Measurements from ENCODE around the gene SRD5A2. TPM values are rescaled to one million over a fixed set of nuclear protein-coding genes. Genes with fewer than 3 reads are reported as not detected.

Gene SRD5A2
- total and polyA plus RNA-seq, 2 of the 8 experiments (the other 6 are each of a cell fraction or from before 2014, with no cell fraction given), result 0.02 TPM; not detected in 1

- TF ChIP-seq, protein P1, sequence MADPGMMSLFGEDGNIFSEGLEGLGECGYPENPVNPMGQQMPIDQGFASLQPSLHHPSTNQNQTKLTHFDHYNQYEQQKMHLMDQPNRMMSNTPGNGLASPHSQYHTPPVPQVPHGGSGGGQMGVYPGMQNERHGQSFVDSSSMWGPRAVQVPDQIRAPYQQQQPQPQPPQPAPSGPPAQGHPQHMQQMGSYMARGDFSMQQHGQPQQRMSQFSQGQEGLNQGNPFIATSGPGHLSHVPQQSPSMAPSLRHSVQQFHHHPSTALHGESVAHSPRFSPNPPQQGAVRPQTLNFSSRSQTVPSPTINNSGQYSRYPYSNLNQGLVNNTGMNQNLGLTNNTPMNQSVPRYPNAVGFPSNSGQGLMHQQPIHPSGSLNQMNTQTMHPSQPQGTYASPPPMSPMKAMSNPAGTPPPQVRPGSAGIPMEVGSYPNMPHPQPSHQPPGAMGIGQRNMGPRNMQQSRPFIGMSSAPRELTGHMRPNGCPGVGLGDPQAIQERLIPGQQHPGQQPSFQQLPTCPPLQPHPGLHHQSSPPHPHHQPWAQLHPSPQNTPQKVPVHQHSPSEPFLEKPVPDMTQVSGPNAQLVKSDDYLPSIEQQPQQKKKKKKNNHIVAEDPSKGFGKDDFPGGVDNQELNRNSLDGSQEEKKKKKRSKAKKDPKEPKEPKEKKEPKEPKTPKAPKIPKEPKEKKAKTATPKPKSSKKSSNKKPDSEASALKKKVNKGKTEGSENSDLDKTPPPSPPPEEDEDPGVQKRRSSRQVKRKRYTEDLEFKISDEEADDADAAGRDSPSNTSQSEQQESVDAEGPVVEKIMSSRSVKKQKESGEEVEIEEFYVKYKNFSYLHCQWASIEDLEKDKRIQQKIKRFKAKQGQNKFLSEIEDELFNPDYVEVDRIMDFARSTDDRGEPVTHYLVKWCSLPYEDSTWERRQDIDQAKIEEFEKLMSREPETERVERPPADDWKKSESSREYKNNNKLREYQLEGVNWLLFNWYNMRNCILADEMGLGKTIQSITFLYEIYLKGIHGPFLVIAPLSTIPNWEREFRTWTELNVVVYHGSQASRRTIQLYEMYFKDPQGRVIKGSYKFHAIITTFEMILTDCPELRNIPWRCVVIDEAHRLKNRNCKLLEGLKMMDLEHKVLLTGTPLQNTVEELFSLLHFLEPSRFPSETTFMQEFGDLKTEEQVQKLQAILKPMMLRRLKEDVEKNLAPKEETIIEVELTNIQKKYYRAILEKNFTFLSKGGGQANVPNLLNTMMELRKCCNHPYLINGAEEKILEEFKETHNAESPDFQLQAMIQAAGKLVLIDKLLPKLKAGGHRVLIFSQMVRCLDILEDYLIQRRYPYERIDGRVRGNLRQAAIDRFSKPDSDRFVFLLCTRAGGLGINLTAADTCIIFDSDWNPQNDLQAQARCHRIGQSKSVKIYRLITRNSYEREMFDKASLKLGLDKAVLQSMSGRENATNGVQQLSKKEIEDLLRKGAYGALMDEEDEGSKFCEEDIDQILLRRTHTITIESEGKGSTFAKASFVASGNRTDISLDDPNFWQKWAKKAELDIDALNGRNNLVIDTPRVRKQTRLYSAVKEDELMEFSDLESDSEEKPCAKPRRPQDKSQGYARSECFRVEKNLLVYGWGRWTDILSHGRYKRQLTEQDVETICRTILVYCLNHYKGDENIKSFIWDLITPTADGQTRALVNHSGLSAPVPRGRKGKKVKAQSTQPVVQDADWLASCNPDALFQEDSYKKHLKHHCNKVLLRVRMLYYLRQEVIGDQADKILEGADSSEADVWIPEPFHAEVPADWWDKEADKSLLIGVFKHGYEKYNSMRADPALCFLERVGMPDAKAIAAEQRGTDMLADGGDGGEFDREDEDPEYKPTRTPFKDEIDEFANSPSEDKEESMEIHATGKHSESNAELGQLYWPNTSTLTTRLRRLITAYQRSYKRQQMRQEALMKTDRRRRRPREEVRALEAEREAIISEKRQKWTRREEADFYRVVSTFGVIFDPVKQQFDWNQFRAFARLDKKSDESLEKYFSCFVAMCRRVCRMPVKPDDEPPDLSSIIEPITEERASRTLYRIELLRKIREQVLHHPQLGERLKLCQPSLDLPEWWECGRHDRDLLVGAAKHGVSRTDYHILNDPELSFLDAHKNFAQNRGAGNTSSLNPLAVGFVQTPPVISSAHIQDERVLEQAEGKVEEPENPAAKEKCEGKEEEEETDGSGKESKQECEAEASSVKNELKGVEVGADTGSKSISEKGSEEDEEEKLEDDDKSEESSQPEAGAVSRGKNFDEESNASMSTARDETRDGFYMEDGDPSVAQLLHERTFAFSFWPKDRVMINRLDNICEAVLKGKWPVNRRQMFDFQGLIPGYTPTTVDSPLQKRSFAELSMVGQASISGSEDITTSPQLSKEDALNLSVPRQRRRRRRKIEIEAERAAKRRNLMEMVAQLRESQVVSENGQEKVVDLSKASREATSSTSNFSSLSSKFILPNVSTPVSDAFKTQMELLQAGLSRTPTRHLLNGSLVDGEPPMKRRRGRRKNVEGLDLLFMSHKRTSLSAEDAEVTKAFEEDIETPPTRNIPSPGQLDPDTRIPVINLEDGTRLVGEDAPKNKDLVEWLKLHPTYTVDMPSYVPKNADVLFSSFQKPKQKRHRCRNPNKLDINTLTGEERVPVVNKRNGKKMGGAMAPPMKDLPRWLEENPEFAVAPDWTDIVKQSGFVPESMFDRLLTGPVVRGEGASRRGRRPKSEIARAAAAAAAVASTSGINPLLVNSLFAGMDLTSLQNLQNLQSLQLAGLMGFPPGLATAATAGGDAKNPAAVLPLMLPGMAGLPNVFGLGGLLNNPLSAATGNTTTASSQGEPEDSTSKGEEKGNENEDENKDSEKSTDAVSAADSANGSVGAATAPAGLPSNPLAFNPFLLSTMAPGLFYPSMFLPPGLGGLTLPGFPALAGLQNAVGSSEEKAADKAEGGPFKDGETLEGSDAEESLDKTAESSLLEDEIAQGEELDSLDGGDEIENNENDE (IDR thresholded peaks at IDR 0.05; ENCODE audit: insufficient replicate concordance, low read length), result no peak
- TF ChIP-seq RNF2 (IDR thresholded peaks at IDR 0.05; ENCODE audit: borderline replicate concordance, low read depth, low read length, missing control alignments, poor library complexity, severe bottlenecking) (no peak), CREB1 (IDR thresholded peaks at IDR 0.05) (no peak)
These were observed 53.6 kb downstream of the SRD5A2 start (continued) for GRCh38 chr2:31526946-31527732.

All from H1 (cell line).